Smooth muscle cell (in vitro differentiated cells): ENCODE data around the gene LCE4A. TPM values are rescaled to one million over a fixed set of nuclear protein-coding genes. Genes with fewer than 3 reads are reported as not detected.
"Not testable (repeated sequence)": the region's sequence is repeated elsewhere in the genome, so short reads cannot be mapped to it uniquely, and the experiment has no call there.

Source experiments
- DNase-seq: peaks from one replicate; lab custom pipeline; 2025; ENCODE audit not compliant: unreplicated experiment; lab: John Stamatoyannopoulos, UW
- H2AFZ ChIP-seq: fragments of 200-600 bp; sonication (generic); 2 replicates; pipeline ENCODE4 v1.6.0; 2016; ENCODE audit warnings: antibody characterized with exemption, low read depth, mild to moderate bottlenecking
- H3F3A ChIP-seq: fragments of 200-600 bp; sonication (generic); 2 replicates; pipeline ENCODE4 v1.6.0; 2017; ENCODE audit warnings: antibody characterized with exemption, low read depth
- H3K27ac ChIP-seq: fragments of 200-600 bp; sonication (generic); 2 replicates; pipeline ENCODE4 v1.5.1; 2016; ENCODE audit warnings: low read depth, mild to moderate bottlenecking
- H3K27me3 ChIP-seq: fragments of 200-600 bp; sonication (generic); 2 replicates; pipeline ENCODE4 v1.6.1; 2016; ENCODE audit warnings: low read depth, mild to moderate bottlenecking
- H3K36me3 ChIP-seq: fragments of 200-600 bp; sonication (generic); 2 replicates; pipeline ENCODE4 v1.5.1; 2016; ENCODE audit warnings: low read depth
- H3K4me1 ChIP-seq: fragments of 200-600 bp; sonication (generic); 2 replicates; pipeline ENCODE4 v1.5.1; 2016; ENCODE audit warnings: low read depth
- H3K4me2 ChIP-seq: fragments of 200-600 bp; sonication (generic); 2 replicates; pipeline ENCODE4 v1.6.0; 2016; ENCODE audit warnings: mild to moderate bottlenecking
- H3K4me3 ChIP-seq: fragments of 200-600 bp; sonication (generic); 2 replicates; pipeline ENCODE4 v1.5.1; 2016; ENCODE audit warnings: mild to moderate bottlenecking
- H3K79me2 ChIP-seq: fragments of 200-600 bp; sonication (generic); 2 replicates; pipeline ENCODE4 v1.6.0; 2016; ENCODE audit warnings: low read depth, mild to moderate bottlenecking
- H3K9ac ChIP-seq: fragments of 200-600 bp; sonication (generic); 2 replicates; pipeline ENCODE4 v1.6.0; 2016; ENCODE audit warnings: low read depth
- H3K9me3 ChIP-seq: fragments of 200-600 bp; sonication (generic); replicated peaks from 2 replicates; pipeline ENCODE4 v1.5.1; 2016; ENCODE audit warnings: low read depth
- H4K20me1 ChIP-seq: fragments of 200-600 bp; sonication (generic); 2 replicates; pipeline ENCODE4 v1.6.0; 2016; ENCODE audit warnings: low read depth
- WGBS: methylation state at CpG from one replicate; pipeline ENCODE4 v1.1.7; 2016; ENCODE audit warnings: low lambda C conversion rate; 5-methylcytosine and 5-hydroxymethylcytosine counted together
- polyA plus RNA-seq: library from polyadenylated mRNA; unstranded; fragments of >200 nt; fragmentation: Nextera tagmentation; extraction: Ambion mirVana; gene quantifications from 2 replicates; pipeline ENCODE4 v1.2.1, GENCODE V29; 2016
- total RNA-seq: library from RNA; depleted of rRNA; stranded (reverse); fragments of >200 nt; gene quantifications from 2 replicates; pipeline ENCODE4 v1.2.3, GENCODE V29; 2014
- TF ChIP-seq, protein P1 (sequence below): fragments of 200-600 bp; sonication (generic); IDR thresholded peaks from 2 replicates; pipeline ENCODE4 v1.5.1; 2017; ENCODE audit warnings: borderline replicate concordance, mild to moderate bottlenecking, antibody characterized with exemption; ENCODE audit not compliant: insufficient read depth, poor library complexity, severe bottlenecking

Gene LCE4A
- total and polyA plus RNA-seq, 2 experiments from 2014 or later: not detected

DNA sequence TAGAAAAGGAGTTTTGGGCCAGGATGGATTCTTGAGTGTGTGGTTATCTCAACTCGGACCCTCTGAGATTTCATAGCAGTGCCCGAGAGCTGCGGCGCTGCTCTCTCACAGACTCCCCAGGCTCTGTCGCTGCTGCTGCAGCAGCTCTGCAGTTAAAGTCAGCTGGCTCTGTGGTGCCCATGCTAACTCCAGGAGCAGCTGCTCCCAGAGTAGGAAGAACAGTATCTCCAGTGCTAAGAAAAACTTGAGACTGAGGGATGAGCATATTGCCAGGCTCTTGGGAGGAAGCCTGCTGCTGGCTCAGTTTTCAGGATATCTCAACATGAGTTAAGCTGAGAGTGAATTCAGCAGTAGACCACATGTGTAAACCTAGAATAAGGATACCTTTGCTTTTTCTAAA, 40.3 kb upstream of the LCE4A start:
- H3K4me1 ChIP-seq: no peaks in the 10 kb centered on the region

DNA sequence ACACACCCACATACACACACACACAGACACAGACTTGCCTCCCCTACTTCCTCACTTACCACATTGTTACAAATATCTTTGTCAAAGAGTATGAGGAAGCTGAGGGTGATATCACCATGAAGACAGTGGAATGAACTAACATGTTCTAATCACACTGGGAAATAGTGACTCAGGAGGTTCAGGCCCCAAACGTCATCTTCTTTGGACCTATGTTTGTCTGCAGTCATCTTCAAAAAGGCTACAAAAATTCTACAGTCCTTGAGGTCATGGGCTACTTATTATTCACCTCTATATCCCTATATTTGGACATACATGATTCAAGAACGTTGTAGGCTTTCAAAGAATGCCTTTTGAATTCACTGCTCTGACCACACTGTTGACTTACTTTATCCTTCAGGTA, 34.9 kb upstream of the LCE4A start:
- no peak for DNase-seq

More for the DNA sequence above, 40.3 kb upstream of the LCE4A start:
- no peaks in the 10 kb centered on the region for H3F3A ChIP-seq
- 82% methylated on average over 5 of the region's 5 CpGs for WGBS
- H4K20me1 ChIP-seq: no peaks in the 10 kb centered on the region
- no peaks in the 10 kb centered on the region for H3K79me2 ChIP-seq
- no peaks in the 10 kb centered on the region for H3K9me3 ChIP-seq
- DNase-seq: no peak
- no peak overlapping the region for H3K4me2 ChIP-seq
- H3K4me3 ChIP-seq: no peak overlapping the region
- no peaks in the 10 kb centered on the region for H3K36me3 ChIP-seq
- H3K27me3 ChIP-seq: no peaks in the 10 kb centered on the region
- H3K9ac ChIP-seq: no peak overlapping the region
- TF ChIP-seq, protein P1, sequence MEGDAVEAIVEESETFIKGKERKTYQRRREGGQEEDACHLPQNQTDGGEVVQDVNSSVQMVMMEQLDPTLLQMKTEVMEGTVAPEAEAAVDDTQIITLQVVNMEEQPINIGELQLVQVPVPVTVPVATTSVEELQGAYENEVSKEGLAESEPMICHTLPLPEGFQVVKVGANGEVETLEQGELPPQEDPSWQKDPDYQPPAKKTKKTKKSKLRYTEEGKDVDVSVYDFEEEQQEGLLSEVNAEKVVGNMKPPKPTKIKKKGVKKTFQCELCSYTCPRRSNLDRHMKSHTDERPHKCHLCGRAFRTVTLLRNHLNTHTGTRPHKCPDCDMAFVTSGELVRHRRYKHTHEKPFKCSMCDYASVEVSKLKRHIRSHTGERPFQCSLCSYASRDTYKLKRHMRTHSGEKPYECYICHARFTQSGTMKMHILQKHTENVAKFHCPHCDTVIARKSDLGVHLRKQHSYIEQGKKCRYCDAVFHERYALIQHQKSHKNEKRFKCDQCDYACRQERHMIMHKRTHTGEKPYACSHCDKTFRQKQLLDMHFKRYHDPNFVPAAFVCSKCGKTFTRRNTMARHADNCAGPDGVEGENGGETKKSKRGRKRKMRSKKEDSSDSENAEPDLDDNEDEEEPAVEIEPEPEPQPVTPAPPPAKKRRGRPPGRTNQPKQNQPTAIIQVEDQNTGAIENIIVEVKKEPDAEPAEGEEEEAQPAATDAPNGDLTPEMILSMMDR: no peak
- H2AFZ ChIP-seq: no peak overlapping the region
- H3K27ac ChIP-seq: no peak overlapping the region

DNA sequence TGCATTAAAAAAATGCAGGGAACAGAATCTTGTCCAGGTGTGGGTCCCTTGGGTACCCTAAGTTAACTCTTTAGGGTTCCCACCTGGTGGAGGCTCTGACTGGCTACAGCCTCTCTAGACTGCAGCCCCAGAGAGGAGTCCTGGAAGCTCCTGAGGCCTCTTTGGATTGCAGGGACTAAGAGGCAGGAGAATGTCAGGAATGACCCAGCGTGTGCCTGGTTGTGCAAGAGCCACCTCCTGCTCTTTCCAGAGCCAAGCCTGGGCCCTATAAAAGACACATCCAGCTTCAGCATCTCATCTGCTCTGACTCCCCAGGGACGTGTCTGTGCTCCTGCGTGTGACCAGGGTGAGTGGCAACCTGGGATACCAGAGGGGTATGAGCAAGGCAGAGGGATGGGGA, 33.0 kb upstream of the LCE4A start, which contains the start of gene LCE2C:
Gene LCE2C (plus strand): TSS at position 297 of the 400 bp plus-strand sequence. CDS start 737 bp downstream, outside the sequence.
- H3F3A ChIP-seq, H3K9me3 ChIP-seq, H3K4me2 ChIP-seq, H3K36me3 ChIP-seq, H3K79me2 ChIP-seq, H3K27me3 ChIP-seq, H3K4me1 ChIP-seq, H3K4me3 ChIP-seq, H3K9ac ChIP-seq, H4K20me1 ChIP-seq, H3K27ac ChIP-seq, DNase-seq, H2AFZ ChIP-seq: not testable (repeated sequence)
- 46% methylated on average over 3 of the region's 3 CpGs for WGBS

More for the DNA sequence above, 34.9 kb upstream of the LCE4A start:
- TF ChIP-seq, protein P1: no peak
- Histone ChIP-seq H3K79me2 (no peaks in the 10 kb centered on the region), H3K4me3 (no peak overlapping the region), H3K9me3 (peaks cover under 1% of the 10 kb centered on the region), H3K4me1 (no peaks in the 10 kb centered on the region), H3K27me3 (no peaks in the 10 kb centered on the region), H3K4me2 (no peak overlapping the region), H3F3A (no peaks in the 10 kb centered on the region), H2AFZ (no peak overlapping the region), H3K9ac (no peak overlapping the region), H4K20me1 (no peaks in the 10 kb centered on the region), H3K27ac (no peak overlapping the region), H3K36me3 (no peaks in the 10 kb centered on the region)
- 27% methylated on average over 2 of the region's 2 CpGs for WGBS

DNA sequence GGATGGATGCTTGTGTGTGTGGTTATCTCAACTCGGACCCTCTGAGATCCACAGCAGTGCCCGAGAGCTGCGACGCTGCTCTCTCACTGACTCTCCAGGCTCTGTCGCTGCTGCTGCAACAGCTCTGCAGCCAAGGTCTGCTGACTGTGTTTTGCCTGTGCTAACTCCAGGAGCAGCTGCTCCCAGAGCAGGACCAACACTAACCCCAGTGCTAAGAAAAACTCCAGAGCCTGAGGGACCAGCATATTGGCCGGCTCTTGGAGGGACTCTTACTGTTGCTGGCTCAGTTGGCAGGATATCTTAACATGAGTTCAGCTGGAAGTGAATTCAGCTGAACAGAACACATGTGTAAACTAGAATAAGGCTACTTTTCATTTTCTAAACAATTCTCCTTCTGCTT, 28.5 kb upstream of the LCE4A start:
- no peaks in the 10 kb centered on the region for H3K27me3 ChIP-seq
- H3K4me2 ChIP-seq: no peak overlapping the region
- H3F3A ChIP-seq: no peaks in the 10 kb centered on the region
- TF ChIP-seq, protein P1: no peak
- H3K9ac ChIP-seq: no peak overlapping the region
- no peak overlapping the region for H3K4me3 ChIP-seq
- H3K36me3 ChIP-seq: no peaks in the 10 kb centered on the region
- no peak for DNase-seq
- H4K20me1 ChIP-seq: no peaks in the 10 kb centered on the region
- H3K79me2 ChIP-seq: no peaks in the 10 kb centered on the region
- no peaks in the 10 kb centered on the region for H3K4me1 ChIP-seq
- no peak overlapping the region for H3K27ac ChIP-seq
- WGBS: 79% methylated on average over 6 of the region's 6 CpGs
- peaks cover 4% of the 10 kb centered on the region for H3K9me3 ChIP-seq
- no peak overlapping the region for H2AFZ ChIP-seq
